GM12878 (cell line): ENCODE results near the gene PPIE. TPM values are rescaled to one million over a fixed set of nuclear protein-coding genes. Genes with fewer than 3 reads are reported as not detected.

Experiments
- ATAC-seq: fragments of 200-7000 bp; cut with Tn5 transposase; 3 replicates; pipeline ENCODE4 v1.9.1; 2020; ENCODE audit warnings: mild to moderate bottlenecking, moderate library complexity
- BruUV-seq: library from RNA; stranded (reverse); fragments of 400-500 nt; replicated peaks from 2 replicates; lab custom pipeline; 2021; lab: Mats Ljungman, UMichigan
- CTCF ChIA-PET: fragments of 300-600 bp; sonication (Branson Sonifier 250); formaldehyde crosslinking; extraction: SDS; loops from one replicate; lab custom pipeline; 2021; ENCODE audit warnings: inconsistent platforms; lab: Yijun Ruan, JAX
- POLR2A ChIA-PET: fragments of 350-600 bp; formaldehyde crosslinking; extraction: SDS; loops from one replicate; lab custom pipeline; 2021; ENCODE audit warnings: inconsistent platforms; lab: Charles Lee
- RAD21 ChIA-PET: fragments of 300-600 bp; sonication (Branson Sonifier 250); formaldehyde crosslinking; loops from one replicate; lab custom pipeline; 2023; ENCODE audit warnings: antibody characterized with exemption; ENCODE audit not compliant: unreplicated experiment; lab: Charles Lee
- SMC1A ChIA-PET: fragments of 300-600 bp; sonication (Branson Sonifier 250); formaldehyde crosslinking; loops from one replicate; lab custom pipeline; 2023; ENCODE audit not compliant: unreplicated experiment, uncharacterized antibody; lab: Charles Lee
- DNase-seq: peaks from one replicate; pipeline ENCODE4 v3.0.0-alpha.2; 2011; ENCODE audit warnings: low read depth, low spot score
- FAIRE-seq: peaks from 3 replicates; lab custom pipeline; 2011; peaks lifted over from hg19 to GRCh38; lab: Jason Lieb, UNC
- H2AFZ ChIP-seq: 2 replicates; pipeline ENCODE4 v1.6.0; 2011; ENCODE audit warnings: low read depth, low read length, control low read depth; ENCODE audit not compliant: control insufficient read depth
- H3K27ac ChIP-seq: 2 replicates; pipeline ENCODE4 v1.5.1; 2011; ENCODE audit warnings: control low read depth; ENCODE audit not compliant: control insufficient read depth, insufficient read depth
- H3K27me3 ChIP-seq, 2 experiments: replicated peaks in 1 of 2; 2 replicates each; pipeline versions ENCODE4 v1.6.0 to v1.6.1; 2011; ENCODE audit warnings: low read length in 1 of 2; ENCODE audit not compliant: control insufficient read depth in 2 of 2, insufficient read depth in 2 of 2
- H3K36me3 ChIP-seq, 2 experiments: 2 replicates each; pipeline ENCODE4 v1.5.1; 2011; ENCODE audit warnings: low read length in 1 of 2; ENCODE audit not compliant: control insufficient read depth in 2 of 2, insufficient read depth in 2 of 2
- H3K4me1 ChIP-seq: 2 replicates; pipeline ENCODE4 v1.6.1; 2011; ENCODE audit warnings: mild to moderate bottlenecking, low read length, moderate library complexity, mixed read lengths; ENCODE audit not compliant: control insufficient read depth, insufficient read depth
- H3K4me2 ChIP-seq: 2 replicates; pipeline ENCODE4 v1.6.0; 2011; ENCODE audit warnings: control low read depth; ENCODE audit not compliant: control insufficient read depth, insufficient read depth
- H3K4me3 ChIP-seq: fragments of 200-600 bp; sonication (generic); 2 replicates; pipeline ENCODE4 v1.5.1; 2016
- H3K79me2 ChIP-seq: 2 replicates; pipeline ENCODE4 v1.6.0; 2011; ENCODE audit warnings: low read length; ENCODE audit not compliant: control insufficient read depth, insufficient read depth
- H3K9ac ChIP-seq: 2 replicates; pipeline ENCODE4 v1.8.0; 2011; ENCODE audit warnings: low read length, control low read depth, mixed read lengths; ENCODE audit not compliant: control insufficient read depth, insufficient read depth
- H3K9me3 ChIP-seq: replicated peaks from 3 replicates; pipeline ENCODE4 v1.5.1; 2011; ENCODE audit warnings: mild to moderate bottlenecking, low read length; ENCODE audit not compliant: control insufficient read depth, insufficient read depth
- H4K20me1 ChIP-seq: 2 replicates; pipeline ENCODE4 v1.6.0; 2011; ENCODE audit not compliant: control insufficient read depth, insufficient read depth
- ASH2L ChIP-seq: fragments of 300-600, 200-600 bp; sonication (generic); IDR thresholded peaks from 2 replicates; pipeline ENCODE4 v1.6.1; 2017; ENCODE audit warnings: low read depth, mild to moderate bottlenecking, borderline replicate concordance
- HCFC1 ChIP-seq: fragments of 150-350 bp; IDR thresholded peaks from 2 replicates; pipeline ENCODE4 v1.6.1; 2014; ENCODE audit warnings: low read length
- HDAC2 ChIP-seq: fragments of 200-600 bp; sonication (generic); IDR thresholded peaks from 2 replicates; pipeline ENCODE4 v1.6.1; 2017
- KAT2A ChIP-seq: conservative IDR thresholded peaks from 2 replicates; pipeline ENCODE4 v1.6.1; 2011; ENCODE audit warnings: low read depth, low read length; ENCODE audit not compliant: control insufficient read depth
- KLF5 ChIP-seq: fragments of 450-650 bp; IDR thresholded peaks from 2 replicates; pipeline ENCODE4 v1.6.1; 2014; ENCODE audit warnings: mild to moderate bottlenecking; ENCODE audit not compliant: partially characterized antibody
- POU2F2 ChIP-seq: IDR thresholded peaks from 3 replicates; pipeline ENCODE4 v1.6.1; 2011; ENCODE audit warnings: low read depth, mild to moderate bottlenecking, low read length, borderline replicate concordance
- RB1 ChIP-seq: fragments of 450-650 bp; formaldehyde crosslinking; IDR thresholded peaks from 2 replicates; pipeline ENCODE4 v1.6.1; 2017; ENCODE audit warnings: mild to moderate bottlenecking, borderline replicate concordance
- SIX5 ChIP-seq: IDR thresholded peaks from 2 replicates; pipeline ENCODE4 v1.6.1; 2011; ENCODE audit warnings: mild to moderate bottlenecking, low read depth, low read length, moderate library complexity; ENCODE audit not compliant: severe bottlenecking
- SMAD5 ChIP-seq: IDR thresholded peaks from 2 replicates; pipeline ENCODE4 v1.6.1; 2016; ENCODE audit warnings: antibody characterized with exemption, low read depth
- SP1 ChIP-seq: IDR thresholded peaks from one replicate; pipeline ENCODE4 v1.6.1; 2011; ENCODE audit warnings: low read depth, low read length
- SREBF1 ChIP-seq: IDR thresholded peaks from 2 replicates; pipeline ENCODE4 v1.6.1; 2012; ENCODE audit warnings: mild to moderate bottlenecking, low read length
- ZNF207 ChIP-seq: fragments of 450-650 bp; IDR thresholded peaks from 2 replicates; pipeline ENCODE4 v1.6.1; 2014; ENCODE audit warnings: antibody characterized with exemption, mild to moderate bottlenecking, borderline replicate concordance
- ZNF622 ChIP-seq: fragments of 450-650 bp; IDR thresholded peaks from 2 replicates; pipeline ENCODE4 v1.6.1; 2017; ENCODE audit warnings: mild to moderate bottlenecking, inconsistent platforms
- WGBS: methylation state at CpG from one replicate; pipeline ENCODE4 v1.1.6; 2016; ENCODE audit warnings: low lambda C conversion rate; ENCODE audit not compliant: insufficient replicate concordance, insufficient coverage; ENCODE audit errors: missing lambda C conversion rate; 5-methylcytosine and 5-hydroxymethylcytosine counted together
- in situ Hi-C: fragments of 300-500 bp; cut with MboI; formaldehyde crosslinking; loops from 9 replicates; pipeline ENCODE4 v1.14.3; 2018; ENCODE audit warnings: mixed read lengths
- intact Hi-C: fragments of 100-400 bp; cut with micrococcal nuclease; formaldehyde crosslinking; loops from one replicate; pipeline ENCODE4 v1.14.2; 2022; ENCODE audit not compliant: unreplicated experiment
- polyA plus RNA-seq, 11 experiments: library from polyadenylated mRNA; depleted of rRNA in 4 of 11; unstranded in 6 of 11; stranded (reverse) in 5 of 11; fragments of >200 nt; fragmentation: Nextera tagmentation in 4 of 11; fragmentation: Illumina TruSeq in 1 of 11; extraction: Ambion mirVana in 4 of 11; extraction: Trizol in 1 of 11; gene quantifications; 1 replicate in 1 of 11; 2 replicates in 10 of 11; pipeline versions ENCODE4 v1.2.1 to v1.2.3, GENCODE V29; 2011 to 2016; ENCODE audit warnings: inconsistent platforms in 2 of 11, missing spikeins in 2 of 11, low read depth in 1 of 11
- total RNA-seq, 4 experiments: library from RNA; depleted of rRNA in 3 of 4; stranded (reverse); fragments of >200 nt in 3 of 4; fragmentation: Illumina TruSeq in 1 of 4; extraction: Trizol in 1 of 4; gene quantifications; 2 replicates each; pipeline versions ENCODE4 v1.2.1 to v1.2.3, GENCODE V29; 2013 to 2021
- TF ChIP-seq, protein P1 (sequence below): fragments of 450-650 bp; IDR thresholded peaks from 2 replicates; pipeline ENCODE4 v1.6.1; 2016; ENCODE audit warnings: mild to moderate bottlenecking, moderate library complexity, borderline replicate concordance

The PPIE gene
- total and polyA plus RNA-seq, 10 of the 15 experiments (the other 5 are each of a cell fraction or from before 2014, with no cell fraction given), result 36.6 to 163 (median 70.1) TPM

DNA sequence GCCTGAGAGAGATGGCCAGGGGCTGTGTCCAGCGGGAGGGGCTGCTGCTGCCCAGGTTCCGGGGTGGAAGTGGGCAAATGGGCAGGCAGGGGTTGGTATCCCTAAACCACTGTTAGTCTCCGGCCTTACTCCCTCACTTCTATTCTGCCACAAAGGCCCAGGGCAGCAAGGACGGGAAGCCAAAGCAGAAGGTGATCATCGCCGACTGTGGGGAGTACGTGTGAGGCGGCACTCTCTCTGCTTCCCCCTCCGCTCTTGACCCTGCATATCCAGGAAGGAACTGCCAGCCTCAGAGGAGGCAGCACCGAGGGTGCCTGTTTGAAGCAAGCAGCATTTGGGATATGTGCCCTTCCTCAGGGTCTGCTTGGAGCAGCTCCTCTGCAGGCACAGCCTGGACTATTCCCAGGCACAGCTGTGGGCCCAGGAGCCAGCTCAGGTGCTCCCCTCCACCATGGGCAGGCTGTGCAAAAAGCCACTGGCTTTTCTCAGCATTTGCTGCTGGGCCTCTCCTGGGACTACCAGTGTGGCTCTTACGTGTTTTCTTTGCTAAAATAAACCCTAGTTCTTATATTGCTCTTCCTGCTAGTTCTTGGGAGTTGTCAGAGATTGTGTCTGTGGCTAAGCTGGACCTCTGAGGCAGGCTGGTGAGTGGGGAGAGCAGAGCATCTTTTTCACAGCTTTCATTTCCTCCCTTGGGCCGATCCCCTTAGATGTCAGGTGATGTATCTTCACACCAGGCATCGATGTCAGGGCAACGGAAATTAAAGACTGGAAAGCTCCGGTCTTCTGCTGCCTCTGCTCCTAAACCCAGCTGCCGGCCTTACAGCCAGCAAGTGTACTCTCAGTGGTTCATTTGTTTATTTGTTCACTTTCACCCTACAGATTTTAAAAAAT, 14.7 kb downstream of the PPIE start (continued):
- TF ChIP-seq ZNF622 (no peak), ZNF207 (no peak)

DNA sequence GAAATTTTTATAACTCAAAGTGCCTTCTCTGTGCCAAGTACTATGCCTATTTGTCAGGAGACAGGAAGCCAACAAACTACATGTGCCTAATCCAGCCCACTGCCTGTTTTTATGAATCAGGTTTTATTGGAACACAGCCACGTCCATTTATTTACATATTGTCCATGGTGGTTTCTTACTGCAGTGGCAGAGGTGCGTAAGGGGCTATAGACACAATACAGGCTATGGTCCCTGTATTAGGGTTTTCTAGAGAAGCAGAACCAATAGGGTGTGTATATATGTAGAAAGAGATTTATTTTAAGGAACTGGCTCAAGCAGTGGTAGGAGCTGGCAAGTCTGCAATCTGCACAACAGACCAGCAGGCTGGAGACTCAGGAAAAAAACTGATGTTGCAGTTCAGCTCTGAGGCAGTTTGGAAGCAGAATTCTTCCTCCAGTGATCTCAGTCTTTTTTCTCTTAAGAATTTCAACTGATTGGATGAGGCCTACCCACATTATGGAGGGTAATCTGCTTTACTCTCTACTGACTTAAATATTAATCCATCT, 15.4 kb downstream of the PPIE start:
- intact Hi-C loops, result no loop called here
- DNase-seq (no peak), ATAC-seq (no peak), FAIRE-seq (no peak)
- Histone ChIP-seq H3K27ac (no peak overlapping the region), H3K36me3 (peaks cover 22 to 42% of the 10 kb centered on the region in 2 experiments), H4K20me1 (no peaks in the 10 kb centered on the region), H3K9ac (no peak overlapping the region), H3K27me3 (no peaks in the 10 kb centered on the region), H3K4me1 (no peaks in the 10 kb centered on the region), H3K4me3 (no peak overlapping the region), H3K9me3 (no peaks in the 10 kb centered on the region), H3K79me2 (no peaks in the 10 kb centered on the region), H2AFZ (no peak overlapping the region), H3K4me2 (no peak overlapping the region)
- ChIA-PET RAD21 (no interaction called here), SMC1A (no interaction called here), CTCF (interaction anchor here (1.2 kb wide), 1 partner anchor 140 kb away, joined by 3 read pairs; no protein-coding TSS in a partner anchor), POLR2A (no interaction called here)
- in situ Hi-C loops, result no loop called here
- 52% methylated on average over 2 of the region's 2 CpGs for WGBS
- no TSS peak for BruUV-seq
- TF ChIP-seq KLF5 (no peak), ASH2L (no peak), RB1 (no peak), HCFC1 (no peak), SMAD5 (no peak), KAT2A (no peak), SP1 (no peak), SREBF1 (no peak), SIX5 (no peak), POU2F2 (no peak), HDAC2 (no peak)
- TF ChIP-seq, protein P1, sequence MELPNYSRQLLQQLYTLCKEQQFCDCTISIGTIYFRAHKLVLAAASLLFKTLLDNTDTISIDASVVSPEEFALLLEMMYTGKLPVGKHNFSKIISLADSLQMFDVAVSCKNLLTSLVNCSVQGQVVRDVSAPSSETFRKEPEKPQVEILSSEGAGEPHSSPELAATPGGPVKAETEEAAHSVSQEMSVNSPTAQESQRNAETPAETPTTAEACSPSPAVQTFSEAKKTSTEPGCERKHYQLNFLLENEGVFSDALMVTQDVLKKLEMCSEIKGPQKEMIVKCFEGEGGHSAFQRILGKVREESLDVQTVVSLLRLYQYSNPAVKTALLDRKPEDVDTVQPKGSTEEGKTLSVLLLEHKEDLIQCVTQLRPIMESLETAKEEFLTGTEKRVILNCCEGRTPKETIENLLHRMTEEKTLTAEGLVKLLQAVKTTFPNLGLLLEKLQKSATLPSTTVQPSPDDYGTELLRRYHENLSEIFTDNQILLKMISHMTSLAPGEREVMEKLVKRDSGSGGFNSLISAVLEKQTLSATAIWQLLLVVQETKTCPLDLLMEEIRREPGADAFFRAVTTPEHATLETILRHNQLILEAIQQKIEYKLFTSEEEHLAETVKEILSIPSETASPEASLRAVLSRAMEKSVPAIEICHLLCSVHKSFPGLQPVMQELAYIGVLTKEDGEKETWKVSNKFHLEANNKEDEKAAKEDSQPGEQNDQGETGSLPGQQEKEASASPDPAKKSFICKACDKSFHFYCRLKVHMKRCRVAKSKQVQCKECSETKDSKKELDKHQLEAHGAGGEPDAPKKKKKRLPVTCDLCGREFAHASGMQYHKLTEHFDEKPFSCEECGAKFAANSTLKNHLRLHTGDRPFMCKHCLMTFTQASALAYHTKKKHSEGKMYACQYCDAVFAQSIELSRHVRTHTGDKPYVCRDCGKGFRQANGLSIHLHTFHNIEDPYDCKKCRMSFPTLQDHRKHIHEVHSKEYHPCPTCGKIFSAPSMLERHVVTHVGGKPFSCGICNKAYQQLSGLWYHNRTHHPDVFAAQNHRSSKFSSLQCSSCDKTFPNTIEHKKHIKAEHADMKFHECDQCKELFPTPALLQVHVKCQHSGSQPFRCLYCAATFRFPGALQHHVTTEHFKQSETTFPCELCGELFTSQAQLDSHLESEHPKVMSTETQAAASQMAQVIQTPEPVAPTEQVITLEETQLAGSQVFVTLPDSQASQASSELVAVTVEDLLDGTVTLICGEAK, result no peak
